Esophagus squamous epithelium (tissue), 5 donors: ENCODE data around the gene MAPK8IP3. TPM values are rescaled to one million over a fixed set of nuclear protein-coding genes. Genes with fewer than 3 reads are reported as not detected.

Experiments used
- DNase-seq: peaks from one replicate; lab custom pipeline; 2025; lab: John Stamatoyannopoulos, UW
- H3K27ac ChIP-seq, 4 donors: fragments of 200-600 bp; sonication (generic); one replicate each; pipeline ENCODE4 v1.5.1; 2016 to 2019; ENCODE audit warnings: mild to moderate bottlenecking in 1 of 4
- H3K27me3 ChIP-seq, 4 donors: fragments of 200-600 bp; sonication (generic); 1 replicate in 3 of 4; 2 replicates in 1 of 4; pipeline versions ENCODE4 v1.5.1 to v1.6.0; 2017 to 2021; ENCODE audit warnings: antibody characterized with exemption in 1 of 4
- H3K36me3 ChIP-seq, 3 donors: fragments of 200-600 bp; sonication (generic); one replicate each; pipeline ENCODE4 v1.5.1; 2016 to 2019
- H3K4me1 ChIP-seq, 3 donors: fragments of 200-600 bp; sonication (generic); one replicate each; pipeline ENCODE4 v1.5.1; 2017 to 2019
- H3K4me3 ChIP-seq, 4 donors: fragments of 200-600 bp; sonication (generic); 1 replicate in 3 of 4; 2 replicates in 1 of 4; pipeline ENCODE4 v1.5.1; 2016 to 2019; ENCODE audit warnings: mild to moderate bottlenecking in 2 of 4, moderate library complexity in 1 of 4
- H3K9me3 ChIP-seq, 3 donors: fragments of 200-600 bp; sonication (generic); one replicate each; pipeline ENCODE4 v1.5.1; 2016 to 2019
- CTCF ChIP-seq, 6 experiments: fragments of 450-650 bp in 4 of 6; fragments of 200-600 bp in 2 of 6; sonication (generic) in 2 of 6; IDR thresholded peaks; one replicate each; pipeline ENCODE4 v1.5.1; 2016 to 2019; ENCODE audit warnings: antibody characterized with exemption in 6 of 6, mild to moderate bottlenecking in 4 of 6, moderate library complexity in 4 of 6
- POLR2A ChIP-seq, 4 donors: fragments of 450-650 bp; IDR thresholded peaks; one replicate each; pipeline ENCODE4 v1.6.1; 2017; ENCODE audit warnings: antibody characterized with exemption in 4 of 4, mild to moderate bottlenecking in 4 of 4, moderate library complexity in 3 of 4
- WGBS, 2 donors: methylation state at CpG; one replicate each; pipeline ENCODE4 v1.1.5; 2018; 5-methylcytosine and 5-hydroxymethylcytosine counted together
- intact Hi-C: fragments of 100-400 bp; cut with DNase I; formaldehyde crosslinking; loops from one replicate; pipeline ENCODE4 v1.15.0; 2022
- total RNA-seq, 4 donors: library from RNA; depleted of rRNA; stranded (reverse); fragments of >200 nt; gene quantifications; one replicate each; pipeline ENCODE4 v1.1.0, GENCODE V29; 2016
- donor health status: DM: yes; HTN: yes; CAD: no.

The MAPK8IP3 gene
- total RNA-seq, 4 donors from 2014 or later, result 8.6 to 37.6 (median 24.7) TPM

- DNase-seq, result no peak
- no peaks in the 10 kb centered on the region for H3K27me3 ChIP-seq
These were observed 65.3 kb downstream of the MAPK8IP3 start, which contains the start of gene NME3 for GRCh38 chr16:1771188-1771863. TSS of gene NME3 (minus strand) at chr16:1771543. CDS start at chr16:1771534, 9 bp downstream.

GRCh38 chr16:1771864-1772361, 65.9 kb downstream of the MAPK8IP3 start:
- 7 to 13% methylated on average over 3 to 13 of the region's 22 CpGs for WGBS, 2 donors
- TF ChIP-seq POLR2A (IDR thresholded peaks at IDR 0.05) (no peak), CTCF (IDR thresholded peaks at IDR 0.05) (no peak)
- H3K4me3 ChIP-seq, result peak overlapping the region; percentile 69 to 98 (median 84)
- H3K27ac ChIP-seq, result peak overlapping the region; percentile 91 to 98 (median 95)
- no peaks in the 10 kb centered on the region for H3K9me3 ChIP-seq
- intact Hi-C loops, result no loop called here
- no peak for DNase-seq
- H3K4me1 ChIP-seq, result peaks cover 27 to 78% (median 38%) of the 10 kb centered on the region in 3 donors
- H3K36me3 ChIP-seq, result peaks cover 15 to 54% (median 33%) of the 10 kb centered on the region in 3 donors
- no peaks in the 10 kb centered on the region for H3K27me3 ChIP-seq

More at GRCh38 chr16:1771188-1771863, 65.3 kb downstream of the MAPK8IP3 start, which contains the start of gene NME3:
- Histone ChIP-seq H3K27ac (peak within 1 kb of the TSS; percentile 91 to 98 (median 95)), H3K4me3 (peak within 1 kb of the TSS; percentile 69 to 98 (median 84)), H3K36me3 (peaks cover 21 to 54% (median 27%) of the 10 kb centered on the region in 3 donors), H3K9me3 (no peaks in the 10 kb centered on the region), H3K4me1 (peaks cover 27 to 78% (median 38%) of the 10 kb centered on the region in 3 donors)
- WGBS, 2 donors, result 0% methylated on average over 12 of the region's 79 CpGs; no CpG with 5 or more reads in 1 of the 2 donors
- intact Hi-C loops, result no loop called here
- TF ChIP-seq CTCF (IDR thresholded peaks at IDR 0.05), result no peak
- TF ChIP-seq POLR2A (IDR thresholded peaks at IDR 0.05), result peak in 1 of 4 donors; percentile 6

DNA sequence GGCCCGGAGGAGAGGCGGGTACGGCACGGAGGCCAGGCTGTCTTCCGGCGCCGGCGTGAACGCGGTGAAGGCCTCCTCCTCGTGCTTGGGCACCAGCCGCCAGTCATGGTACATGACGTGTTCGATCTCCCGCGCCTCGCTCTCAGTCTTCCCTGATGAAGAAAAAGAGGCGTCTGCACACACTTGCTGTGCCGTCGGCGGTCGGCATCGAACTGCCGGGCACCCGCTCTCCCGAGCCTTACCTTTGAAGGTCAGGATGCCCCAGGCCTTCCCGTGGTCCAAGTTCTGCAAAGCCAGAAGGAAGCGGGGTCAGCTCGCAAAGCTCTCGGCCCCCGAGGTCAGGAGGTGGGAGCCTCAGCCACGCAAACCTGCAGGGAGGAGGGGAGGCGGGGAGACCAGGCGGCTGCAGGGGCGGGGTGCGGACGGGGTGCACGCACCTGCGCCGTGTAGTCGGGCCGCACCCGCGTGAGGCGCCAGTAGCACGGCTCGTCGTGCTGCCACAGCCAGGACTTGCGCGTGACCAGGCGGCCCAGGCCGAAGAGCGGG, 66.4 kb downstream of the MAPK8IP3 start, which contains the start of gene EME2:
Gene EME2 (plus strand): TSS at position 449 of the 546 bp plus-strand sequence. CDS start 418 bp downstream, outside the sequence.
- peaks cover 27 to 81% (median 38%) of the 10 kb centered on the region in 3 donors for H3K4me1 ChIP-seq
- H3K27ac ChIP-seq, result peak within 1 kb of the TSS; percentile 91 to 98 (median 95)
- no peak for TF ChIP-seq CTCF (IDR thresholded peaks at IDR 0.05)
- TF ChIP-seq POLR2A (IDR thresholded peaks at IDR 0.05), result no peak
- peaks cover 10 to 54% (median 37%) of the 10 kb centered on the region in 3 donors for H3K36me3 ChIP-seq
- DNase-seq, result no peak
- intact Hi-C loops, result no loop called here
- H3K9me3 ChIP-seq, result no peaks in the 10 kb centered on the region
- H3K4me3 ChIP-seq, result peak within 1 kb of the TSS; percentile 69 to 98 (median 84)
- H3K27me3 ChIP-seq, result no peaks in the 10 kb centered on the region
- 0 to 1% methylated on average over 3 to 20 of the region's 53 CpGs for WGBS, 2 donors

- no CpG with 5 or more reads among the region's 108 CpGs for WGBS, 2 donors
- H3K4me1 ChIP-seq, result peaks cover 27 to 85% (median 38%) of the 10 kb centered on the region in 3 donors
- H3K9me3 ChIP-seq, result no peaks in the 10 kb centered on the region
- H3K27ac ChIP-seq, result peak within 1 kb of the TSS; percentile 91 to 98 (median 95)
- no peaks in the 10 kb centered on the region for H3K27me3 ChIP-seq
- H3K36me3 ChIP-seq, result peaks cover 9 to 54% (median 37%) of the 10 kb centered on the region in 3 donors
- TF ChIP-seq POLR2A (IDR thresholded peaks at IDR 0.05), result peak in 2 of 4 donors; percentile 24 to 63
- peak; percentile 69 to 93 (median 78) for TF ChIP-seq CTCF (IDR thresholded peaks at IDR 0.05)
- DNase-seq, result no peak
- intact Hi-C loops, result no loop called here
- H3K4me3 ChIP-seq, result peak within 1 kb of the TSS; percentile 69 to 98 (median 84)
These were observed 67.1 kb downstream of the MAPK8IP3 start, which contains the start of gene MRPS34 for GRCh38 chr16:1772908-1773702. TSS of gene MRPS34 (minus strand) at chr16:1773134. CDS start at chr16:1773119, 15 bp downstream.
